PFSK-1 (cell line): ENCODE data around the gene NR5A1.

Source experiments
- POLR2AphosphoS5 ChIP-seq: IDR thresholded peaks from 2 replicates; pipeline ENCODE4 v1.6.1; 2012; ENCODE audit warnings: low read depth, mild to moderate bottlenecking, control low read depth, low read length, moderate library complexity
- SIN3A ChIP-seq: IDR thresholded peaks from 2 replicates; pipeline ENCODE4 v1.6.1; 2012; ENCODE audit warnings: mild to moderate bottlenecking, low read length, moderate library complexity, borderline replicate concordance; ENCODE audit not compliant: insufficient read depth
- TAF1 ChIP-seq: IDR thresholded peaks from 2 replicates; pipeline ENCODE4 v1.6.1; 2012; ENCODE audit warnings: low read length, control low read depth, borderline replicate concordance; ENCODE audit not compliant: insufficient read depth

DNA sequence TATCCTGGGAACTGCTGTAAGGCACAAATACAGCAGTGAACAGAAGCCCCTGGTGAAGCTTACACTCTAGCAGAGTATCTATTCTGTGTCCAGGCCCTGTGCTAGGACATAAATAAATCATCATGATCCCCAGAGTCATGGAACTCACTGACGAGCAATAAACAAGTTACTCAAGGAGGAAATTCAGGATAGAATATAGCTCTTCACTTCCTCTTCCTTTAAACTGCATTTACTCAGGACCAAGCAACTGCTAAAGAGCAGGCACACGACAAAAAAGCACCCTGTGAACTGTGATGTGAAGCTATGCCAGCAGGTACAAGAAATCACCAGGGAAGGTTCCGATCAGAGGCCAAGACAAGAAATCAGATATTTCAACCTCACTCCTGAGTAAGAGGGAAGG is 47.8 kb upstream of the NR5A1 start:
- no peak for TF ChIP-seq POLR2AphosphoS5
- TF ChIP-seq TAF1, result no peak
- TF ChIP-seq SIN3A, result no peak
